Astrocyte (in vitro differentiated cells and primary cell): ENCODE results near the gene WNT9B.

Experiments
- CTCF ChIP-seq: IDR thresholded peaks from 2 replicates; pipeline ENCODE4 v1.5.1; 2011; ENCODE audit warnings: low read depth, mild to moderate bottlenecking, inconsistent platforms, low read length, moderate library complexity; ENCODE audit not compliant: insufficient read depth
- EZH2 ChIP-seq: IDR thresholded peaks from 2 replicates; pipeline ENCODE4 v1.6.1; 2012; ENCODE audit warnings: mild to moderate bottlenecking, low read length, inconsistent platforms; ENCODE audit not compliant: insufficient read depth

GRCh38 chr17:46915596-46915995, 64.2 kb downstream of the WNT9B start:
- no peak for TF ChIP-seq CTCF
- no peak for TF ChIP-seq EZH2
